ENCODE measurements around the gene TUBA1B.

Gene TUBA1B

DNA sequence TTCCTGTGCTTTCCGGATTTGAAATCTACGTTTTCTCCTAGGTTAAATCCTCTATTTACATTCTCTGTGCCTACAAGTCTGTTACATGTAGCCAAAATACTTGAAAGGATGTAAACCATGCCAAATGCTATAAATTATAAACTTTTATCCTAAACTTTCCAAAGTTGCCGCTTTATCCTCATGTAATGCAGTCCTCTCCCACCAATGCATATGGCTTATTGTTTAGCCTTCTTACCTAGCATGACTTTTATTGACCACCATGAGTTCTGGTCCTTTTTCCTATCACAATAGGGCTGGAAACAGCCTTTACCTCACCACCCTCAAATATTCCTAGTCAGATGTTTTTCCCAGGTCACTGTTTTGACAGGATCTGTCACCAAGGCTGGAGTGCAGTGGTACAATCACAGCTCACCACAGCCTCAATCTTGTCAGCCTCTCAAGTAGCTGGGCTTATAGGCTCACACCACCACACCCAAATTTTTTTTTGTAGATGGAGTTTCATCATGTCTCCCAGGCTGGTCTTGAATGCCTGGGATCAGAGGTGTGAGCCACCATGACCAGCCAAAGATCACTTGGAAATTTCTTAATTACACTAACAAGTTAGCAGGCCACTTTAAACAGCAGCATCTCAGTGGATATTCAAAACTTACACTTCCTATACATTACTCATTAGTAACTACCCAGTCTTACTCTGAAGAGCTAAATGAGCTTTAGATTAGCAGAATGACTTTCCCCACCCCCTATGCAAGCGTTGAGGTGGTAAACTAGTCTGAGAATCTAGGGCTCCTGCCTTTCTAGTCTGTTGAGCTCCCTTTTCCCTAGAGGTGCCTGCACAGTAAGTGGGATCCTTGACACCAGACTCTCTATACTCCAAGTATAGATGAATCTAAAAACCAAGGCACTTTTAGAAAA is 4.1 kb downstream of the TUBA1B start:
- no peak for DNase-seq

DNA sequence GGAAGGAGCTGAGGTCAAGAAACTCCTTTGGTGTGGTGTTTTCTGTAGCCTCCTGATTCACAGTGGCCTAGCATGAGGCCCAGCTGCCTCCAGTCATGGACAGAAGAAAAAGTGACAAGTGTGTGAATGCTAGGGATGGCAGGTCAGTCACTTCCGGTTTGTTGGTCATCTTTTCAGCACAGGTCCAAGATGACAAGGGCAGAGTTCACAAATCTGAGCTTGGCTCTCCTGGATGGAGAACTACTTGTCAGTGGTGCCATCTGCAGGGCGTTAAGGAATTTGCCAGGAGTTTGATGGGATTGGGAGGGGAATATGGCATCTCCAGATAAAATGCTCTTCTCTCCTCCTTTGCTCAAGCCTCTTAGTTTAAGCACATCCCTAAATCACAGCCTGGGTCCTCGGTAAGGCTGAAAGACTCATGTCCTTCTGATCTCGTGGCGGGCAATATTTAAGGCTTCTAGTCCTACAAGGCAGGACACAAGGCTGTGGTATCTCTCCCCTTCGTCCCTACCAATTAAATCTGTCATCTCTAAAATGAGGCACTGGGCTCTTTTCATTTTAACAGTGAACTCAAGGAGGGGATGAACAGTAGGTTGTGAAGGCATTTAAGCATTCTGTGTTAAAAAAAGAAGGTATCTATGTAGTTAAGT is 10.0 kb downstream of the TUBA1B start:
- no peak for DNase-seq

DNA sequence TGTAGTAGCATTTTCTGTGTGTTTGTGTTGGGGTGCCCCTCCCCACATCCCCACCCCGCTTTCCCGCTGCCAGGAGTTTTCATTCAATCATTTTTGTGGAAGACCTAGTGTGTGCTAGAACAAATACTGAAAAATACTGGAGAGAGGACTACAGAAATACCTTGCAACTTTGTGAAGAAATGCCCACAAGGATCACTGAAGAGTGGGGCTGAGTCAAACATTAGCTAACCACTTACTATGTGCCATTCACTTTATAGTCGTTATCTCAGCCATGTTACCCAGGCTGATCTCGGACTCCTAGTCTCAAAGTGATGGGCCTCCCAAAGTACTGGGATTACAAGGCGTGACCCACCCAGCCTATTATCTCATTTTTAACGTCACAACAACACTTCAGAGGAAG is 20.0 kb downstream of the TUBA1B start:
- DNase-seq, result no peak

DNA sequence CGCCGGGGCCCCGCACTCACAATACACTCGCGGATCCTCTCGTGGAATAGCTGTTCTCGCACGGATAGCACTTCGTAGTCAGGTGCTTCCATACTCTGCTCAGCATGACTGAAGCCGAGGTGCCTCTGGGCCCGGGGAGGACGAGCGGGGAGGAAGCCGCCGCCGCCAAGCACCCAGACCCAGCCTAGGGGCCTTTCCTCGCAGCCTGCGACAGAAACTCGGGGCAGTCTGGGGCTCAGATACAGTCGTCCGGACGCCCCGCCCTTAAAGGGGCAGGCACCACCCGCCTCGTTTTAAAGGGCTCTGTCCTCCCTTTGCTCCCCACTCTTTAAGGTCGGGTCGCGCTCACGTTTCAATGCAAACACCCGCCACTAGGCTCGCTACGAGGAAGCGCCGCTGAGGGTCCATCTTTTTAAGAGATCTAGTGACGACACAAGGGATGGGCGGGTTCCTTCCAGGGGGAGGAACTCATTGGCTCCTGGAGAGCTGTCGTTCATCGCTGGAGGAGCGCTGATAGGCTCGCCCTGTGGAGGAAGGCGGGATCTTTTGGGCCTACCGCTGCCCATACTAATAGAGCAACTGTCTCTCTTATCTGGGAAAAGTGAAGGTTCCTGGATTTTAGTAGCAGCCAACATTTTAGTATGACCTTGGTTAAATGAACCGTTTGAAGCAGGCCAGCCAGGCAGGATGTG is 20.6 kb downstream of the TUBA1B start, which contains the start of gene LMBR1L:
Gene LMBR1L, minus strand, starts transcription at position 384 of the 692 bp plus-strand sequence. Its CDS starts 292 bp downstream, at position 92.
- DNase-seq, result peak; percentile 84

DNA sequence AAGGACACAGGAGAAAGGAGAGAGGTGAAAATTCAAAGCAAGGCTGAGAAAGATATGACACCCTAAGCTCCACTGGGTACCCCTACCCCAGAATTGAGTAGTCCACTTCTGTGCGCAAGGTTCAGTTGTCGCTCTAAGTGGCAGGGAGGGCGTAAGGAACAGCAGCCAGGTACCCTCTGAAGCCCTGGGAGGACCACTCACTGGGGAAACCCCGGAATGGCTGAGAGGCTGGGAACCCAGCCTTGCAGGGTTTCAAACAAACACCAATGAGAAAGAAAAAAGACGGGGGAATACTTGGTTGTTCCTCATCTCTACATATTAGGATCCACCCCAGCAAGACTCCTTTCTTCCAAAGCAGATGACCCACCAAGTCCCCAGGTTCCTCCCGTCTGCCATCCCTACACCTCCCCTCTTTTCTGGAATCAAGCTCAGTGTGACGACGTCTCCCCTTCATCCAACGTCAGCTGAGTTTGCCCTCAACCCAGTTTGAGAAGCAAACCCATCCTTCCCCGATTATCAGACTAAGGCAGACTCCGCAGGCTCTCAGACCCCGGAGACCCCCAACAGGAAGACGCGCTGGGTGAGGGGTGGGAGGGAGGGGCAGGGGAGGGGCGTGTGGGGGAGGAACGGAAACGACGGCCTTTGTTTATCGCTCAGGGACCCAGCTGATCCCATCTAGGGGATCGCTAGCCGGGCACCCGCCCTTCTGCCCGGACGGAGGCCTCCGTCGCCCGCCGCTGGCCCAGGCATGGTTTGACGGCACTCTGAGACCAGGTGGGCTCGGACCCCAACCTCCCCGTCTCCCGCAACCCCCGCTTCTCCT is 21.3 kb downstream of the TUBA1B start:
- no peak for DNase-seq

DNA sequence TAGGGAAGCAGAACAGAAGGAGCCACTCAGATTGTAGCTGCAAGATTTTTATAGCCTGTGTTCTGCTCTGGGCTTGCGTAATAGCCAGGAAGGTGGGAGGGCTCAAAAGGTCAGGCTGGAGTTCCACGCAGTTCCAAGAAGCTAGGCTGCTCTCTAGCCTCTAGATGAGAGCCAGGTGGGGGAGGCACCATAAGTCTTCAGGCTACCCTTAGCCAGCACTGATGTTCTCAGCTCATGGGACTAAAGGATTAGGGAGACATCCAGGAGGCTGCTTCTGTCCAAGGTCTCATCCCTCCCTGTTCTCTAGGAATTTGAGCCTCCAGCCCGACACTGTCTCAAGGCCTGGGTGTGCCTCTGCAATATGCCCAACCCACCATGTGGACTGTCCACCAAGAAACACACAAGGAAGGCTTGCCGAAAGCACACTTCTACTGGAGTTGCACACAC is 22.2 kb downstream of the TUBA1B start:
- DNase-seq, result no peak

DNA sequence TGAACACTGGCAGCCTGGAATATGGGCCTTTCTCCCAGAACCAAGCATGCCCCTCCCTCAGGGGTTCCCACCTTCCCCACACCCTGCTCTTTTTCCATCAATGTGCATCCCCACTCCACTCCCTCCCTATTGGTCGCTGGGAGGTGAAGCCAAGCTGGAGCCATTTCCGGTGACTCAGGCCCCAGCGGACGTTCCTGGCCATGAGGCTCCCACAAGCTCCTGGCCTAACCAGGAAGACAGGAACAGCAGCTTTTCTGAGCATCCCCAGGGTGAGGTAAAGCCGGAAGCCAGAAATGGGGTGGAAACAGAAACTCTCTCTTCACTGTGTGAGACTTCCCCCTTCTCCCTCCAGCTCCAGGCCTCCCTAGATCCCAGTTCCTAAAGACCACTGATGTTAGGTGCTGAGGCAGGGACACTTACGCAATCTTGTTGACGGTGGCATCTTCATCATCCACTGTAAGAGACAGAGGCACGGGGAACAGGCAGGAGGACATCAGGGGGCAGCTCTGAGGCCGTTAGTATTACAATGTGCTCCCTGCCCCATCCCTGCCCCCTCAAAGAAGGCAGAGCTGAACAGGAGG is 25.6 kb downstream of the TUBA1B start:
- no peak for DNase-seq

DNA sequence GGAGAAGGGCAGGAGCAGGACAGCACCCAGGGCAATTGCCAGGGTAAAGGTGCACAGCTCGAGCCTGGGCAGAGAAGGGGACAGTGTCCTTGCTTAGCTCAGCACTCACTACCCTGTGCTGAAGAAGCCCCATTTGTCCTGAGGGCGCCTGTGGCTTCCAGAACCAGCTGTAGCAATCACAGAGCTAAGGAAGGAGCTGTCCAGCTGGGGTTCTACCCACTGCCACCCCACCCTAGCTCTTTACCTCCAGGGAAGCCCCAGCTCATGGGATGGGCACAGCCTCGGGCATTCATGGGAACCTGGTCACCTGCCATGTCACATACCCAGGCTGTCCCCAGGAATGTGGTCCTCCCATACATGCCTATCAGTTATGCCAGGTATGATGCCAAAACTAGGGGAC is 26.4 kb downstream of the TUBA1B start:
- no peak for DNase-seq

DNA sequence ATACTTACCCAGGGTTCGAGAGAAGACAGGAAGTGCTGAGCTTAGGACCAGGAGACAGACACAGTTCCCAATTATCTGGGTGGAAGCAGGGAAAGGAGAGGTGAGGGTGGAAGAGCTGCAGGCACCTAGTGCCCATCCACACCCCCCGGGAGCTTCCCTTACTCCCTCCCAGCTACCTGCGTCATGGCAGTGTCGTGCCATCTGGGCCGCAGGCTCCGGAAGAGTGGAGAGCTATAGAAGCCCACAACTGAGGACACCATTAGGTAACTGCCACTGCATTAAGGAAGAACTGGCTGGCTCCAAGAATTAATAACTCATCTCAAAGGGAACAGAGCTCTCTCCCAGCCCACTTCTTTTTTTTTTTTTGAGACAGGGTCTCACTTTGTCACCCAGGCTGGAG is 30.8 kb downstream of the TUBA1B start:
- no peak for DNase-seq

DNA sequence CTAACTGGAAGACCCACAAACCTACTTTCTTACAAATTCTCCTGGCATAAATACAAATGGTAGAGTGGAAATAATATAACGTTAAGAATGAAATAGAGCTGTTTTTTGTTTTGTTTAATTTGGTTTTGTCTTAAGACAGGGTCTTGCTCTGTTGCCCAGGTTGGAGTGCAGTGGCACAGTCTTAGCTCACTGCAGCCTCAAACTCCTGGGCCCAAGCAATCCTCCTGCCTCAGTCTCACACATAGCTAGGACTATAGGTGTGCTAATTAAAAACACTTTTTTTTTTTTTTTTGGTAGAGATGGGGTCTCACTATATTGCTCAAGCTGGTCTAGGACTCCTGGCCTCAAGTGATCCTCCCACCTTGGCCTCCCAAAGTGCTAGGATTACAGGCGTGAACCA is 32.5 kb downstream of the TUBA1B start:
- no peak for DNase-seq

DNA sequence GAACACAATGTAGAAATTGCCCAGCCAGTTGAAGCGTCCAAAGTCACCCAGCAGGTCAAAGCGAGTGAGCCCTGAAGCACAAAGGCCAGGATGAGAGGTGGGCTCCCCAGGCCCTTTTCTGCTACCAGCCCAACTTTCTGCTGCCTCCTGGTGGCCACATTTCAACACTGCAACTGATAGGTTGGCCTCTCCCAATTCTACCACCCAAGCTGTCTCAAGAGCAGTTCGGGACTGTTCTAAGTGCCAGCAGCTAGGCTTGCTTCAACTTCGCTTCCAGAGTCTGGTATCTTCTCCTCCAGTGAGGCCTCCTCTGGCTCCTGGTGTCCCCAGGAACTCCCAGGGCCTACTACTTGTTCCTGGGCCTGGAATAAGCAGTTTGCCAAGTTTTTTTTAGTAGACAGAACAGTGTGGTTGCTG is 33.2 kb downstream of the TUBA1B start:
- no peak for DNase-seq

DNA sequence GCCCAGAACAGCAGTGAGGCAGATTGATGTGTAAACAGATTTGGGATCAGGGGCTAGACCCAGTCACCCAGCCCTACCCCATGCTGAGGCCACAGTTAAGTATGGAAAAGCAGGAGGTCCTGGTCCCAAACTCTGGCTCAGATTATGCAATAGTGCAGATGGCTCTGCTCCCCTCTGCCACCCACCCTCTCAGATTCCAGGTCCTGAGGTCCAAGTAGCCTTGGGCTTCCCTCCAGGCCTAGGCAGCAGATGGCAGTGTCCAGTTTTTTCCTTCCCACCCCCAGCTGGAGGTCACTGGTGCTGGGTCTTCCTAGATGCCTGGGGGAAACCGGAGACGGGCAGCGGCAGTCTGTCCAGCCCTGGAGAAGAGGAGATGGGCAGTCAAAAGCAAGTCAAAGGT is 33.8 kb downstream of the TUBA1B start:
- DNase-seq, result no peak

DNA sequence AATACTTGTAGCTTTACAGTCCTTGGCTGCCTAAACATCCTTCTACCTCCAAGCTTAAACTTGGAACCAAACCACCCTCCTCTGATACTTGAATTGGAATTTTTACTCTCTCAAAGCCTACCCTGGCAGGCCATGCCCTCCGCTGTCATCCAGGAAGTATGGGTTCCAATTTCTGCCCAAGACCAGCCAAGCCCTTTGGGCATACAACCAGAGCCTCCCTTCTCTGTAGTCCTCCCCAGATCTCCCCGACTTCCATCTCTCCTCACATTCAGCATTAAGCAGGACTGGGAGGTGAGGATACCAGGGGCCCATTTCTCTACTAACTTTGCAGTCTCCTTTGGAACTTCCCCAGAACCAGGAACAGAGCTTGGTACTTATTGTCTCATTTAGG is 36.2 kb downstream of the TUBA1B start:
- no peak for DNase-seq

DNA sequence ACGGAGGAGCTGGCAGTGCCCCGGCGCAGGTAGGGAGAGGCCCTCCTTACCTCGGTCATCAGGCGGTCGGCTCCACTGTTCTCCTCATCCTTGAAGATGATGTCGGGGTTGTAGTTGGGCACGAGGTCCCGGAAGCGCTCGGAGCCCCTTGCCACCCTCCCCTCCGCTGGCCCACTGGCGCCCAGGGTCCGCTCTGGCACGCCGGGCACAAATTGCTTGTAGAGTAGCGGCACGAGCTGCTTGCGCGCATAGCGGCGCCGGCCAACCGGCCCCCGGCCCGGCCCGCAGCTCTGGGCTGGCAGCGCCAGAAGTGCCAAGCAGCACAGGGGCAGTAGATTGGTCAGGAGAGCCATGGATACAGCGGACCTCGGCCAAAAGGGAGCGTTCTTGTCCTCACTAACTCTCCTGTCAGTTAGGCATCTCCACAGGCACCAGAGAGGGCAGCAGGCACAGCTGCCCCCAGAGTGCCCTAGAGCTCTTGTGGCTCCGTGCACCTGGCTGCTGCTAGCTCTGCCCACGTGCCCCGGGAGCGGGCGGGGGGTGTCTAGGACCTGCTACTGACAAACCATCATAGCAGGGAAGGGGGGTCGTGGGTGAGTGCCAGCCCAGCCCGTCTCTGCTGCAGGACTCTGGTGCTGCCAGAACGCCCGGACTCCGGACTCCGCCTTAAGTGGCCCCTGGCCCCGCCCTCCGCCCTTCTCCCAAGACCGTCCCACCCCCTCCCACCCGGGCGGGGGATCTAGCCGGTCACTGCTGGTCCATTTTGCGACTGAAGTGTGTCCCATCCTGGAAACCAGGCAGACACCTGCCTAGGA is 36.8 kb downstream of the TUBA1B start, which contains the start of gene DHH:
Gene DHH, minus strand, starts transcription at position 642 of the 815 bp plus-strand sequence. Its CDS starts 289 bp downstream, at position 353.
- no peak for DNase-seq

DNA sequence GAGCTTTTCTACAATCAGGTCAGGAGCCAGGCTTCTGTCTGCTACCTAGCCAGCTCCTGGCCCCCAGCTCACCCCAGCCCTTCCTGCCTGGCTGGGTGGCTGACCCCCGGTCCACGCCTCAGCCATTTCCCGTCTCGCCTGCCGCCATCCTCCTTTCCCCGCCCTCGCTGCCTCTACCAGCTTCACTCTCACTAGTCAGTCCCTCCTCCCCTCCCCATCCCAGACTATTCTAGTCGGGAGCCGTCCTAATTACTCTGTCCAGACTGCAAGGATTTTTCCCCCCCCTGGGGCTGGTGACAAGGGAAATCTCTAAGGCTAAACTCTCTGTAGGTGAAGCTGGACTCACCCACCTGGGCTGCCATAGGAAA is 37.4 kb downstream of the TUBA1B start:
- no peak for DNase-seq

DNA sequence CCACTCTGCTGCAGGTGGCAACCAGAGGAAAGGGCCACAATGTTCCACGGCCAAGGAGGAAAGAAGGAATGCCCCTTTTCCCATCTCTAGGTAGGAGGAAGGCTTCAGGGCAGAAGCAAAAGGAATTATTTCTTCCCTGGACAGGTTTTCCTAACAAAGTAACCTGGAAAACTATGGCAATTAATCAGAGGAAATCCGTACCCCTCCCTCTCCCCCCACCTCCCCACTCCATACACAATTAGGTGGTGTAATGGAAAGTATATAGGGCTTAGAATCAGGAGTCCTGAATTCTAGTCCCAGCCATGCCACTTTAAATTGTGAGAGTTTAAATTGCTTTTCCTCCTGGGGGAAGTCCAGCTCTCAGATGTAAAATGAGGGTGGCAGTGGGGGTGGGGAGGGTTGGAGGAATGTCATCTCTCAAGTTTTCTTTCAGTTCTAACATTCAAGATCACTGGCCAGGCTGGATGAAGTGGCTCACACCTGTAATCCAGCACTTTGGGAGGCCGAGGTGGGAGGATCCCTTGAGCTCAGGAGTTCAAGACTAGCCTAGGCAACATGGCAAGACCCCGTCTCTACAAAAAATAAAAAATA is 38.3 kb downstream of the TUBA1B start:
- no peak for DNase-seq

DNA sequence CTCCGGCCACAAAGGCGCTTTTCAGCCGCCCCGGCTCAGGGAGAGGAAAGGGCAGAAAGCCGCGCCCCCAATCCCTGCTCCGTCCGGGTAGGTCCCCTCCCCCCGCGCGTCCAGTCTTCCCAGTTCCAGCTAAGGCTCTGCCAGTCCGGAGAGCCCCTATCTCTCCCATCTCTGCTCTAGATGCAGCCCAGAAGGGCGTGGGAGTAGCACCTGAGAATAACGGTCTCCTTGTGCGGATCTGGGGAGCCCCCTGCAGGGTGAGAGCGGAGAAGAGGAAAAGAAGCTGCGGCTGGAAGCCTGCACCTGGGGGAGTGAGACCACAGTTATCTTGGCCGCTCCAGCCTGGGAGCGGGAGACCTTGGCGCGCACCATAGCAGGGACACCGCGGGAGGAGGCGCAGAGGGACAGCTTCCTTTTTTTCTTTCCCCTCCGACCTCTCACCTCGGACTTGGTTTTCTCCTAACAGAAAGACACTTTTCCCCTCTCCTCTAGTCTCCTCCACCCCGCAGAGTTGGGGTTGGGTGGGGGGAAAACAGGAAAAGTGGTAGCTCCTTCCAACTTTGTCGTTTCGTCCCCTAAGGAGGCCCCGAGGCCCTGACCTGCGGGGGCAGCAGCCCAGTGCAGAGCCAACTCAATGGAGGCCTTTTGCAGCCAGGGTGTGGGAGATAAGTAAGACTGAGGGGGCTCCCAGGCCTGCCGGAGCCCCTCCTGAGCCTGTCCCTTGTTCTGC is 38.9 kb downstream of the TUBA1B start:
- no peak for DNase-seq

DNA sequence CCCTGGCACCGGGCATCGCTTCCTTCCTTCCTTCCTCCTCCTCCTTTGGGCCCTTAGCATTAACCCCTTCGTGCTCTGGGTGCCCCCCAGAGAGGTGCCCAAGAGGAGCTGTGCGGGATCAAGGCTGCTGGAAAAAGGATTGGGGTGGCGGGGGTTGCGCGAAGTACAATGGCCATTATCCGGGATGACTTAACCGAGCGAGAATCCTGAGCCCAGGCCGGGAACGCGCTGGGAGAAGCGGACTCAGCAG is 39.4 kb downstream of the TUBA1B start:
- no peak for DNase-seq

DNA sequence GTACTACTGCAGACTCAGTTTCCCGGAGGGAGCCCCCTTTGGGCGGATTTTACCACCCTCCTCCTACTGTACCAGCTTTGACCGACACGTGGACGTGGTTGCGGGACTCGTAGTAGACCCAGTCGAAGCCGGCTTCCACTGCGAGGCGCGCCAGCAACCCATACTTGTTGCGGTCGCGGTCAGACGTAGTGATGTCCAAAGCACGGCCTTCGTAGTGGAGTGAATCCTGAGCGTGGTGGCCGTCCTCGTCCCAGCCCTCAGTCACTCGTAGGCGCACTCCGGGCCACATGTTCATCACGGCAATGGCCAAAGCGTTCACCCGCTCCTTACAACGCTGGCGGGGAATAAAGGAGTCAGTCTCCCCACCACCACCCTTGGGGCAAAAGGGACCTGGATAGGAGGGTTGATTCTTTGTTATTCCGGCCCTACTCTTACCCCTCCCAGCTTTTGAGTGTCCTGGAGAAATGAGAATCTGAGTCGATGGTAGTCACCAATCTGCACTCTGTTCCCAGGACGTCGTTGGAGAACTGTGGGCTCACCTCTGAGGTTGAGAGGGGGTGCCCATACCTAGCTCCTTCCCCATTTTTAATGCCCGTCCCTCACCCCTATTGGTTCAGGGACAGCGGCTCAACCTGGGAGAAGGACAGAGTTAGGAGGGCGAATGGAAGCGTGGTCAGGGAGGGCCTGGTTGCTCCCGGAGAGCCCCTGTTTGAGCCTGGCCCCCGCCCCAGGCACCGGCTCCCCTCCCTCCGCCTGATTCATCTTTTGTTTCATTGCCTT is 39.9 kb downstream of the TUBA1B start:
- no peak for DNase-seq
